HUES6 (cell line): ENCODE results near the gene CREB3.

ENCODE experiments used
- H3K27ac ChIP-seq: 2 replicates; pipeline ENCODE4 v1.7.0; 2013; ENCODE audit warnings: low read depth, mild to moderate bottlenecking, low read length, inconsistent platforms
- H3K27me3 ChIP-seq: 2 replicates; pipeline ENCODE4 v1.6.1; 2013; ENCODE audit warnings: low read length; ENCODE audit not compliant: control insufficient read depth, insufficient read depth
- H3K36me3 ChIP-seq: 2 replicates; pipeline ENCODE4 v1.6.1; 2013; ENCODE audit warnings: low read length; ENCODE audit not compliant: control insufficient read depth, insufficient read depth
- H3K4me1 ChIP-seq: 2 replicates; pipeline ENCODE4 v1.6.1; 2013; ENCODE audit warnings: low read length; ENCODE audit not compliant: control insufficient read depth, insufficient read depth
- H3K4me3 ChIP-seq: 2 replicates; pipeline ENCODE4 v1.5.1; 2013; ENCODE audit warnings: low read depth, low read length
- H3K9ac ChIP-seq: one replicate; pipeline ENCODE4 v1.6.1; 2013; ENCODE audit warnings: mild to moderate bottlenecking, low read length
- H3K9me3 ChIP-seq: 2 replicates; pipeline ENCODE4 v1.6.1; 2013; ENCODE audit warnings: low read depth, low read length; ENCODE audit not compliant: control insufficient read depth, insufficient read depth

Gene CREB3

GRCh38 chr9:35703906-35704672 lies 28.4 kb upstream of the CREB3 start:
- no peak overlapping the region for H3K27ac ChIP-seq
- H3K36me3 ChIP-seq = peaks cover 98% of the 10 kb centered on the region
- H3K4me3 ChIP-seq = no peak overlapping the region
- no peaks in the 10 kb centered on the region for H3K9me3 ChIP-seq
- H3K27me3 ChIP-seq = no peaks in the 10 kb centered on the region
- H3K4me1 ChIP-seq = no peaks in the 10 kb centered on the region
- no peak overlapping the region for H3K9ac ChIP-seq

- no peak overlapping the region for H3K4me3 ChIP-seq
- H3K27me3 ChIP-seq = no peaks in the 10 kb centered on the region
- peaks cover 92% of the 10 kb centered on the region for H3K36me3 ChIP-seq
- H3K27ac ChIP-seq = no peak overlapping the region
- H3K9ac ChIP-seq = no peak overlapping the region
- H3K4me1 ChIP-seq = no peaks in the 10 kb centered on the region
- no peaks in the 10 kb centered on the region for H3K9me3 ChIP-seq
Measured at GRCh38 chr9:35705372-35705771, 27.1 kb upstream of the CREB3 start.

- H3K36me3 ChIP-seq = peaks cover 92% of the 10 kb centered on the region
- no peak overlapping the region for H3K4me3 ChIP-seq
- no peak overlapping the region for H3K9ac ChIP-seq
- H3K27ac ChIP-seq = no peak overlapping the region
- no peaks in the 10 kb centered on the region for H3K4me1 ChIP-seq
- H3K9me3 ChIP-seq = no peaks in the 10 kb centered on the region
- H3K27me3 ChIP-seq = no peaks in the 10 kb centered on the region
Measured at GRCh38 chr9:35705836-35706430, 26.5 kb upstream of the CREB3 start.

- H3K9me3 ChIP-seq = no peaks in the 10 kb centered on the region
- H3K9ac ChIP-seq = no peak overlapping the region
- H3K4me1 ChIP-seq = peaks cover 1% of the 10 kb centered on the region; the same call in 1 of the 2 replicates
- peaks cover 92% of the 10 kb centered on the region for H3K36me3 ChIP-seq
- no peak overlapping the region for H3K4me3 ChIP-seq
- H3K27me3 ChIP-seq = no peaks in the 10 kb centered on the region
- no peak overlapping the region for H3K27ac ChIP-seq
Measured at GRCh38 chr9:35706951-35707350, 25.5 kb upstream of the CREB3 start.

DNA sequence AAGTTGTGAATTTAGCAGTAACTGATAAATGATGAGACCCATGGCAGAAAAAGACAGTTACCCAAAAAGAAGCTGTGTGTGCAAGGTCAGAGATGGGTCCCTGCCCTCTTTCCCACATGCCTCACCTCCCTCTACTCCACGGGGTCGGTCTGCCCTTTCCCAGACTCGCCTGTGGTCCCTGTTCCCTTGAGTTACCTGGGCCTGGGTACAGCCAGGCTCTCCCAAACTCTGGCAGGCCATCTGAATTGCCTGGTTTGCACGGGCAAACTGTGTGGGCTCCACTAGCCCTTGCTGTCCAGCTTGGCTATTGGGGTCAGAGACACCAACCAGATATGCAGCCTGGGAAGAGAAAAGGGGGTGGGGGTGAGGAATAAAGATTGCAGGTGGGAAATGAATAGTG lies 24.3 kb upstream of the CREB3 start:
- H3K4me3 ChIP-seq = no peak overlapping the region

GRCh38 chr9:35710818-35711500 lies 21.5 kb upstream of the CREB3 start:
- Histone ChIP-seq H3K4me1 (peaks cover 3% of the 10 kb centered on the region; the same call in 1 of the 2 replicates), H3K27me3 (no peaks in the 10 kb centered on the region), H3K27ac (no peak overlapping the region), H3K36me3 (peaks cover 91% of the 10 kb centered on the region), H3K9me3 (no peaks in the 10 kb centered on the region), H3K4me3 (no peak overlapping the region), H3K9ac (no peak overlapping the region)

More for the DNA sequence above, 24.3 kb upstream of the CREB3 start:
- peaks cover 92% of the 10 kb centered on the region for H3K36me3 ChIP-seq
- H3K27me3 ChIP-seq = no peaks in the 10 kb centered on the region
- H3K4me1 ChIP-seq = peaks cover 3% of the 10 kb centered on the region; the same call in 1 of the 2 replicates
- no peaks in the 10 kb centered on the region for H3K9me3 ChIP-seq
- no peak overlapping the region for H3K9ac ChIP-seq
- no peak overlapping the region for H3K27ac ChIP-seq

- H3K9ac ChIP-seq = no peak overlapping the region
- H3K9me3 ChIP-seq = no peaks in the 10 kb centered on the region
- H3K4me1 ChIP-seq = peaks cover 3% of the 10 kb centered on the region; the same call in 1 of the 2 replicates
- H3K27ac ChIP-seq = no peak overlapping the region
- H3K27me3 ChIP-seq = no peaks in the 10 kb centered on the region
- H3K4me3 ChIP-seq = no peak overlapping the region
- H3K36me3 ChIP-seq = peaks cover 91% of the 10 kb centered on the region
Measured at GRCh38 chr9:35711501-35712428, 20.7 kb upstream of the CREB3 start.

DNA sequence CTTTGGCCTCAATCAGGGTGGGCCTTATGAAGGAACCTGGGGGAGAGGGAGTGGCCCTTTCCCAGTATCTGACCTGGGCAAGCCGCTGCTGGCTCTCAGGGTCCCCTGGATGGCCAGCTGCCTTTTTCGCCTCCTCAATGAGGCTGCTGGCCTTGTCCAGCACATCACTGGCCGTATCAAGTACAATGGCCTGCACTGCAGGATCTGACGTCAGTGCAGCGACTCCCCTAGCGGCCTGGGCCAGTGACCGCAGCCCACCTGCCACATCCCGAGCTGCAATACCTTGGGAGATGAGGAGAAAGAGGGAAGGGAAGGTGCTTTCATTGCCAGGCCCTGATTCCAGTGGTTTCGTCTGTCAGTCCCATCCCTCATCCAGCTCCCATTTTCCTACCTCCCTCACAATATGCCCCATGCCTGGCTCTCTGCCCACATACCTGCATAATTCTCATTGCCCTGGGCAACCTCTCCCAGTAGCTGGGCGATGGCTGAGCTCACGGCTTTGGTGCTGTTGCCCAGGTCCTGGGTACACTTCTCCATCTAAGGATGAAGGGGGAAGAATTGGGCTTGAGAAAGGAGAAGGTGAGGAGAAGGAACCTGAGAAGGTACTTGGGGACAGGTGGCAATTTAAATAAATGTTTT lies 19.6 kb upstream of the CREB3 start:
- Histone ChIP-seq H3K4me3 (no peak overlapping the region), H3K4me1 (peaks cover 3% of the 10 kb centered on the region; the same call in 1 of the 2 replicates), H3K9me3 (no peaks in the 10 kb centered on the region), H3K27ac (no peak overlapping the region), H3K36me3 (peaks cover 91% of the 10 kb centered on the region), H3K27me3 (no peaks in the 10 kb centered on the region), H3K9ac (no peak overlapping the region)

DNA sequence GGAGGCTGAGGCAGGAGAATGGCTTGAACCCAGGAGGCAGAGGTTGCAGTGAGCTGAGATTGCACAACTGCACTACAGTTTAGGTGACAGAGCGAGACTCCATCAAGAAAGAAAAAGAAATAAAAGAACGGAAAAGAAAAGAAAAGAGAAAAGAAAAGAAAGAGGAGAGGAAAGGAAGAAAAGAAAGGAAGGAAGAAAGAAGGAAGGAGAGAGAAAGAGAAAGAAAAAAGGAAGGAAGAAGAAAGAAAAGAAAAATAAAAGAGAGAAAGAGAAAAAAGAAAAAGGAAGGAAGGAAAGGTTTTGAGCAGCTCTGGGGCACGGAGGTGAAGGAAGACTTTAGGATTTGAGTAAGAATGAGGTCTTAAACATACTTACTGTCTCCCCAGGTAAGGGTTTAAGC lies 18.9 kb upstream of the CREB3 start:
- H3K27ac ChIP-seq = no peak overlapping the region
- no peak overlapping the region for H3K4me3 ChIP-seq
- H3K9ac ChIP-seq = no peak overlapping the region
- no peaks in the 10 kb centered on the region for H3K27me3 ChIP-seq
- H3K9me3 ChIP-seq = no peaks in the 10 kb centered on the region
- peaks cover 92% of the 10 kb centered on the region for H3K36me3 ChIP-seq
- H3K4me1 ChIP-seq = peaks cover 3% of the 10 kb centered on the region; the same call in 1 of the 2 replicates

DNA sequence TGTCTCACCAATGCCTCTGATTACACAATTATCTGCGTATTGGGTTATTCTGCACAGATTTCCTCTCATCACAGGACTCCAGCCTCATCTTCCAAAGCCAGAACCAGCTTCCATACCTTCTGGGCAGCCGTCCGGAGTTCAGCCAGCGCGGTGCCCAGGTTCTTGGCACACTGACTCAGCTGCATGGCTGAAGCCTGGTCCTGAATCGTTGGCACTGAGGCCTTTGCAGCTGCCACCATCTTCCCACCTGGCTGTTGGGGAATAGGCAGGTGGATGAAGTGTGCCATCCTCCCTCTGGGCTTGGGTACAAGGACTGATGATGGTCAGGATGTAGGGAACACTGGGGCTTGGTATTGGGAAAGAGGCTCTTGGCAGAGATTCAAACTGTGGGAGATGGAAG lies 18.3 kb upstream of the CREB3 start:
- Histone ChIP-seq H3K27me3 (no peaks in the 10 kb centered on the region), H3K36me3 (peaks cover 92% of the 10 kb centered on the region), H3K27ac (no peak overlapping the region), H3K4me3 (no peak overlapping the region), H3K9me3 (no peaks in the 10 kb centered on the region), H3K4me1 (peaks cover 3% of the 10 kb centered on the region; the same call in 1 of the 2 replicates), H3K9ac (no peak overlapping the region)
